Lung (tissue), 12 donors: ENCODE results near the gene AOAH. TPM values are rescaled to one million over a fixed set of nuclear protein-coding genes. Genes with fewer than 3 reads are reported as not detected.
A peak's percentile ranks its signal among the peaks of the same experiment; 100 is the strongest.

Experiments used
- ATAC-seq: fragments of 200-7000 bp; cut with Tn5 transposase; one replicate; pipeline ENCODE4 v1.9.1; 2020; ENCODE audit warnings: moderate number of reproducible peaks; ENCODE audit not compliant: insufficient read depth, low FRiP score
- DNase-seq, 3 donors: peaks; one replicate each; pipeline ENCODE4 v3.0.0-alpha.2; 2013 to 2017
- H3K27ac ChIP-seq, 2 donors: one replicate each; pipeline ENCODE4 v1.5.1; 2013; ENCODE audit warnings: mild to moderate bottlenecking in 2 of 2, moderate library complexity in 2 of 2, control low read depth in 1 of 2, inconsistent platforms in 1 of 2, low read depth in 1 of 2, low read length in 1 of 2
- H3K27me3 ChIP-seq, 3 donors: one replicate each; pipeline ENCODE4 v1.5.1; 2013; ENCODE audit warnings: low read length in 2 of 3; ENCODE audit not compliant: control insufficient read depth in 3 of 3, insufficient read depth in 3 of 3
- H3K36me3 ChIP-seq, 4 donors: one replicate each; pipeline ENCODE4 v1.5.1; 2013; ENCODE audit warnings: low read length in 4 of 4, mild to moderate bottlenecking in 1 of 4, moderate library complexity in 1 of 4; ENCODE audit not compliant: control insufficient read depth in 4 of 4, insufficient read depth in 4 of 4
- H3K4me1 ChIP-seq, 5 donors: one replicate each; pipeline ENCODE4 v1.5.1; 2013; ENCODE audit warnings: low read length in 5 of 5, mild to moderate bottlenecking in 2 of 5, moderate library complexity in 1 of 5; ENCODE audit not compliant: control insufficient read depth in 5 of 5, insufficient read depth in 5 of 5
- H3K4me3 ChIP-seq: one replicate; pipeline ENCODE4 v1.5.1; 2013; ENCODE audit warnings: mild to moderate bottlenecking, control low read depth, moderate library complexity
- H3K9ac ChIP-seq, 2 donors: one replicate each; pipeline ENCODE4 v1.5.1; 2013; ENCODE audit warnings: low read length in 2 of 2, control low read depth in 1 of 2; ENCODE audit not compliant: insufficient read depth in 1 of 2
- H3K9me3 ChIP-seq, 4 donors: one replicate each; pipeline ENCODE4 v1.5.1; 2013; ENCODE audit warnings: low read length in 3 of 4, mild to moderate bottlenecking in 1 of 4, moderate library complexity in 1 of 4; ENCODE audit not compliant: control insufficient read depth in 4 of 4, insufficient read depth in 3 of 4
- CTCF ChIP-seq: IDR thresholded peaks from 2 replicates; pipeline ENCODE4 v1.5.1; 2012; ENCODE audit warnings: mild to moderate bottlenecking; ENCODE audit errors: control extremely low read depth, extremely low read depth
- WGBS, 2 donors: extraction: QIAGEN DNeasy Blood & Tissue Kit; methylation state at CpG; one replicate each; pipeline ENCODE4 v1.1.7; 2013; 5-methylcytosine and 5-hydroxymethylcytosine counted together
- polyA plus RNA-seq, 2 donors: library from polyadenylated mRNA; stranded (reverse); fragments of 200-250 nt; gene quantifications; one replicate each; pipeline ENCODE4 v1.2.1, GENCODE V29; 2013
- total RNA-seq, 2 donors: library from RNA; depleted of rRNA in 1 of 2; stranded (reverse); fragments of >200 nt in 1 of 2; gene quantifications; one replicate each; pipeline ENCODE4 v1.2.1, GENCODE V29; 2014 to 2021
- donor health status: control.
- donor health status: control.
- donor health status: Bipolar disorder and iron deficiency.
- donor health status: healthy.
- donor health status: DM: yes; HTN: yes; CAD: no.

AOAH gene
- total and polyA plus RNA-seq, 4 donors, result 4.7 to 36.4 (median 29.0) TPM

DNA sequence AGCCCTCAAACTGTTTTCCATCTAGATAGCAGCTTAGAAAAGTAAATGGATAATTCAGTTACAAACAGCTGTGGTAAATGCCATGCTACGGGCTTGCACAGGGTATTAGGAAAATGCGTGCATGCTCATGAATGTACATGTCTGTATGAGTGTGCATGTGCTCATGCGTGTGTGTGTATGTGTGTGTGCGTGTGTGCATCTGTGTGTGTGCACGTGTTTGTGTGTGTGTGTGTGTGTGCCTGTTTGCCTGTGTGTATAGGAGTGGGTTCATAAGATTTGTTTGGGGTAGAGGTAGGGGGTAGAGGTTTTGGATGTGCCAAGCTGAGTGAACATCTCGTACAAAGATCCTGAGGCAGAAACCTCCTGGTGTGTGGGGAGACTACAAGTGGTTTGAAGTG is 52.9 kb downstream of the AOAH start:
- no peak overlapping the region for H3K4me3 ChIP-seq
- H3K36me3 ChIP-seq, result no peaks in the 10 kb centered on the region
- H3K27me3 ChIP-seq, result no peaks in the 10 kb centered on the region
- no peak overlapping the region for H3K27ac ChIP-seq
- no peaks in the 10 kb centered on the region for H3K4me1 ChIP-seq
- no peaks in the 10 kb centered on the region for H3K9me3 ChIP-seq
- H3K9ac ChIP-seq, result no peak overlapping the region
- DNase-seq (no peak), ATAC-seq (no peak)
- no peak for TF ChIP-seq CTCF
- 84 to 89% methylated on average over 6 of the region's 6 CpGs for WGBS, 2 donors

DNA sequence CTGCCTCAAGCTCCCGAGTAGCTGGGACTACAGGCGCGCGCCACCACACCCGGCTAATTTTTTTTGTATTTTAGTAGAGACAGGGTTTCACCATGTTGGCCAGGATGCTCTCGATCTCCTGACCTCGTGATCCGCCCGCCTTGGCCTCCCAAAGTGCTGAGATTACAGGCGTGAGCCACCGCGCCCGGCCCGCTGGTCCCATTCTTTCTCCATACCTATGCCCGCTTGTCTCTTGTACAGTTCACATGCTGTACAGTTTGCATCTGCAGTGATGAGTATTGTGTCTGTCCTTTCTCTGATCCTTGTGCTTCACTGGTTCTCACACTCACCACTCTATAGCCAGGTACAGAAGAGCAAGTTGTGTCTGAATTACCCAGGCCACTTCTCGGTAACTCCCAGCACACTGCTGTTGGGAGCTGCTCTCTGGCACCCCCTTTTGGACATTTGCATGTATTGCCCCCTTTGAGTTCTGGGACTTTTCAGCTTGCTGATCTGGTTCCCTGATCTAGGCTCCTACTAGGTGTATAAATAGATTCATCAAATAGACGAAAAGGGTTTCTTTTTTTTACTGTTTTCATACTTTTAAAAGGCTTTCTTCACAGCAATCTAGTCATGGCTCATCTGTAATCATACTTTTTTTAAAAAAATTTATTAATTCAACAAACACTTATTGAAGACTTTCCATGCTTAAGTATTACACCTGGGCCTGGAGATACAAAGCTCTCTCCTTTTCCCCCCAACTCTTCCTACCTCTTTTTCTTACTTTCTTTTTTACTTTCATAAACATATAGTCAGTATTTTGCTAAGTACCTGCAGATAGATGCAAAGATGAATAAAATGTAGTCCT is 53.5 kb downstream of the AOAH start:
- Histone ChIP-seq H3K27me3 (no peaks in the 10 kb centered on the region), H3K4me1 (no peaks in the 10 kb centered on the region), H3K9ac (no peak overlapping the region), H3K27ac (no peak overlapping the region), H3K9me3 (no peaks in the 10 kb centered on the region), H3K4me3 (no peak overlapping the region), H3K36me3 (no peaks in the 10 kb centered on the region)
- 84 to 86% methylated on average over 17 of the region's 17 CpGs for WGBS, 2 donors
- ATAC-seq, result no peak
- TF ChIP-seq CTCF, result peak; percentile 84
- DNase-seq, result peak; percentile 53 to 72 (median 63)

GRCh38 chr7:36668750-36669149 is 55.5 kb downstream of the AOAH start:
- ATAC-seq (no peak), DNase-seq (no peak)
- Histone ChIP-seq H3K9me3 (no peaks in the 10 kb centered on the region), H3K4me3 (no peak overlapping the region), H3K4me1 (no peaks in the 10 kb centered on the region), H3K27ac (no peak overlapping the region), H3K36me3 (no peaks in the 10 kb centered on the region), H3K27me3 (no peaks in the 10 kb centered on the region), H3K9ac (no peak overlapping the region)
- no peak for TF ChIP-seq CTCF
- WGBS, 2 donors, result 72 to 86% methylated on average over 3 of the region's 3 CpGs
